Stimulated activated naive CD8-positive, alpha-beta T cell treated with anti-CD3 and anti-CD28 coated beads, Interleukin-15, Interleukin-2, amounts not matched to agents 100 ng/mL and 50 ng/mL, for 24 hours (primary cell): ENCODE data around the gene RIC1.

Source experiments
- H3K27ac Mint-ChIP-seq: one replicate; pipeline ENCODE4 v1.8.0; 2021; ENCODE audit warnings: mild to moderate bottlenecking, mixed read lengths
- H3K27me3 Mint-ChIP-seq: one replicate; pipeline ENCODE4 v1.8.0; 2021; ENCODE audit warnings: mixed read lengths
- H3K36me3 Mint-ChIP-seq: one replicate; pipeline ENCODE4 v1.8.0; 2021; ENCODE audit warnings: low read depth, mixed read lengths
- H3K4me1 Mint-ChIP-seq: one replicate; pipeline ENCODE4 v1.8.0; 2021; ENCODE audit warnings: low read depth, mixed read lengths
- H3K4me3 Mint-ChIP-seq: one replicate; pipeline ENCODE4 v1.8.0; 2021; ENCODE audit warnings: mild to moderate bottlenecking, mixed read lengths
- H3K9me3 Mint-ChIP-seq: one replicate; pipeline ENCODE4 v1.8.0; 2021; ENCODE audit warnings: mixed read lengths

Gene RIC1

GRCh38 chr9:5818424-5819142 lies 189.7 kb downstream of the RIC1 start:
- peaks cover 5% of the 10 kb centered on the region for H3K4me1 Mint-ChIP-seq
- H3K27me3 Mint-ChIP-seq: no peaks in the 10 kb centered on the region
- peaks cover 35% of the 10 kb centered on the region for H3K36me3 Mint-ChIP-seq
- H3K27ac Mint-ChIP-seq: no peak overlapping the region
- H3K9me3 Mint-ChIP-seq: no peaks in the 10 kb centered on the region
- H3K4me3 Mint-ChIP-seq: no peak overlapping the region

GRCh38 chr9:5819174-5819573 lies 190.3 kb downstream of the RIC1 start:
- no peak overlapping the region for H3K4me3 Mint-ChIP-seq
- peaks cover 5% of the 10 kb centered on the region for H3K4me1 Mint-ChIP-seq
- H3K36me3 Mint-ChIP-seq: peaks cover 31% of the 10 kb centered on the region
- H3K9me3 Mint-ChIP-seq: no peaks in the 10 kb centered on the region
- H3K27ac Mint-ChIP-seq: no peak overlapping the region
- no peaks in the 10 kb centered on the region for H3K27me3 Mint-ChIP-seq

- Mint-ChIP-seq H3K27ac (no peak overlapping the region), H3K9me3 (no peaks in the 10 kb centered on the region), H3K36me3 (peaks cover 36% of the 10 kb centered on the region), H3K4me3 (no peak overlapping the region), H3K27me3 (no peaks in the 10 kb centered on the region), H3K4me1 (peaks cover 5% of the 10 kb centered on the region)
Observed at GRCh38 chr9:5820425-5820824, 191.5 kb downstream of the RIC1 start.

GRCh38 chr9:5825223-5825622 lies 196.3 kb downstream of the RIC1 start:
- H3K27ac Mint-ChIP-seq: no peak overlapping the region
- no peaks in the 10 kb centered on the region for H3K9me3 Mint-ChIP-seq
- H3K27me3 Mint-ChIP-seq: no peaks in the 10 kb centered on the region
- H3K4me1 Mint-ChIP-seq: peaks cover 13% of the 10 kb centered on the region
- no peak overlapping the region for H3K4me3 Mint-ChIP-seq
- peaks cover 12% of the 10 kb centered on the region for H3K36me3 Mint-ChIP-seq
